ENCODE measurements around the gene ACADVL. TPM values are rescaled to one million over a fixed set of nuclear protein-coding genes. Genes with fewer than 3 reads are reported as not detected.
A peak's percentile ranks its signal among the peaks of the same experiment; 100 is the strongest.

The ACADVL gene
- total RNA-seq, 1 donor from 2014 or later: 281 TPM

GRCh38 chr17:7251661-7252175 is 32.0 kb downstream of the ACADVL start, which contains the start of gene CTDNEP1:
Gene CTDNEP1 (minus strand): TSS chr17:7251734. CDS start chr17:7251296, 438 bp downstream.
- peak within 1 kb of the TSS; percentile 99 for H3K27ac Mint-ChIP-seq (ENCODE audit: unreplicated experiment)
- H3K36me3 Mint-ChIP-seq (ENCODE audit: low read depth, unreplicated experiment): peaks cover 28% of the 10 kb centered on the region
- peaks cover 33% of the 10 kb centered on the region for H3K4me1 Mint-ChIP-seq (ENCODE audit: unreplicated experiment)
- DNase-seq (ENCODE audit: low spot score): peak; percentile 78
- no peaks in the 10 kb centered on the region for H3K9me3 Mint-ChIP-seq (ENCODE audit: unreplicated experiment)
- peak within 1 kb of the TSS; percentile 93 for H3K4me3 Mint-ChIP-seq (ENCODE audit: unreplicated experiment)
- TF ChIP-seq CTCF (IDR thresholded peaks at IDR 0.05; ENCODE audit: unreplicated experiment): no peak
- peaks cover 14% of the 10 kb centered on the region for H3K27me3 Mint-ChIP-seq (ENCODE audit: unreplicated experiment)

DNA sequence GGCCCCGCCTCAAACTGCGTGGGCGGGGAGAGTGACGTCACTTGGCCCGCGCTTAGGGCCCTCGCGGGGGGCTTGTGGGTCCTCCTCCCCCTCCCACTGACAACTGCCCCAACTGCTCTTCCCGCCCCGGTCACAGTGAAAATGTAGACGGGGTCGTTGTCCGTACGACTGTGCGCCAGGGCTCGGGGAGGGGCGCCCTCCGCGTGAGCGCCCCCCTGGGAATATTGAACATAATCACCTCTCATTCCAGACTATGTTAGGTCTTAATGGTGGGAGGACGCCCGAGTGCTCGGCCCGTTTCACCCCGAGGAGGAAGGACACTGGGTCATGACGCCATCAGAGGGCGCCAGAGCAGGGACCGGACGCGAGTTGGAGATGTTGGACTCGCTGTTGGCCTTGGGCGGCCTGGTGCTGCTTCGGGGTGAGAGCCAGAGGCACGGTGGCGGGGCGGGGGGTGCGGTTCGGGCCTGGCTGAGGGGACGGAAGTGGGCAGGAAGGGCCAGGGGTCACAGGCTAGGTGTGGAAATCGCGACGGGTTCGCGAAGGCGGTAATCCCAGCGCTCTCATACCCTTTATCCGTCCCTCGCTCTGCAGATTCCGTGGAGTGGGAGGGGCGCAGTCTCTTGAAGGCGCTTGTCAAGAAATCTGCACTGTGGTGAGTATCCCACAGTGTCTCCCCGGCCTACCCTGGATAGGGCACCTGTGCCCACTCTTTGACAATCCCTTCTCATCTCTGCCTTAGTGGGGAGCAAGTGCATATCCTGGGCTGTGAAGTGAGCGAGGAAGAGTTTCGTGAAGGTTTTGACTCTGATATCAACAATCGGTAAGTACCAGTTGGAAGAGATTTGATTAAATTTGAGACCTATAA is 32.7 kb downstream of the ACADVL start, which contains the start of gene ELP5:
Gene ELP5 (plus strand): TSS at position 40 of the 868 bp plus-strand sequence. CDS start 336 bp downstream, at position 376.
- H3K9me3 Mint-ChIP-seq (ENCODE audit: unreplicated experiment): no peaks in the 10 kb centered on the region
- no peak for TF ChIP-seq CTCF (IDR thresholded peaks at IDR 0.05; ENCODE audit: unreplicated experiment)
- H3K4me3 Mint-ChIP-seq (ENCODE audit: unreplicated experiment): peak within 1 kb of the TSS; percentile 93
- H3K36me3 Mint-ChIP-seq (ENCODE audit: low read depth, unreplicated experiment): peaks cover 30% of the 10 kb centered on the region
- peak within 1 kb of the TSS; percentile 99 for H3K27ac Mint-ChIP-seq (ENCODE audit: unreplicated experiment)
- peak; percentile 99 for DNase-seq (ENCODE audit: low spot score)
- peaks cover 31% of the 10 kb centered on the region for H3K4me1 Mint-ChIP-seq (ENCODE audit: unreplicated experiment)
- peaks cover 12% of the 10 kb centered on the region for H3K27me3 Mint-ChIP-seq (ENCODE audit: unreplicated experiment)

- DNase-seq (ENCODE audit: low spot score): no peak
- peaks cover 31% of the 10 kb centered on the region for H3K4me1 Mint-ChIP-seq (ENCODE audit: unreplicated experiment)
- H3K27ac Mint-ChIP-seq (ENCODE audit: unreplicated experiment): peak overlapping the region; percentile 99
- no peaks in the 10 kb centered on the region for H3K9me3 Mint-ChIP-seq (ENCODE audit: unreplicated experiment)
- H3K36me3 Mint-ChIP-seq (ENCODE audit: low read depth, unreplicated experiment): peaks cover 30% of the 10 kb centered on the region
- peaks cover 12% of the 10 kb centered on the region for H3K27me3 Mint-ChIP-seq (ENCODE audit: unreplicated experiment)
- H3K4me3 Mint-ChIP-seq (ENCODE audit: unreplicated experiment): peak overlapping the region; percentile 93
- TF ChIP-seq CTCF (IDR thresholded peaks at IDR 0.05; ENCODE audit: unreplicated experiment): no peak
Observed at GRCh38 chr17:7253082-7253481, 33.3 kb downstream of the ACADVL start.

DNA sequence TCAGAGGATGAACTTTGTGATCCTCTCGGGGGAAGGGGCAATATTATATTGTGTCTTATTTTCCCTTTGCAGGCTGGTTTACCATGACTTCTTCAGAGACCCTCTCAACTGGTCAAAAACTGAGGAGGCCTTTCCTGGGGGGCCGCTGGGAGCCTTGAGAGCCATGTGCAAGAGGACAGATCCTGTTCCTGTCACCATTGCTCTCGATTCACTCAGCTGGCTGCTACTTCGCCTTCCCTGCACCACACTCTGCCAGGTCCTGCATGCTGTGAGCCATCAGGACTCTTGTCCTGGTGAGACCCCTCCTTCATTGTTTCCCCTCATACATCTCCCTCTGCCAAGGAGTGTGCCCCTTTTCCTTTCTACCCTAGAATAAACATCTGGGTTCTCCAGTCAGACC is 34.8 kb downstream of the ACADVL start:
- Mint-ChIP-seq H3K36me3 (ENCODE audit: low read depth, unreplicated experiment) (peaks cover 31% of the 10 kb centered on the region), H3K27ac (ENCODE audit: unreplicated experiment) (no peak overlapping the region), H3K9me3 (ENCODE audit: unreplicated experiment) (no peaks in the 10 kb centered on the region), H3K4me1 (ENCODE audit: unreplicated experiment) (peaks cover 26% of the 10 kb centered on the region), H3K4me3 (ENCODE audit: unreplicated experiment) (peak overlapping the region; percentile 54), H3K27me3 (ENCODE audit: unreplicated experiment) (peaks cover 12% of the 10 kb centered on the region)
- no peak for TF ChIP-seq CTCF (IDR thresholded peaks at IDR 0.05; ENCODE audit: unreplicated experiment)
- DNase-seq (ENCODE audit: low spot score): no peak

Measured in endothelial cell (in vitro differentiated cells).